Neural progenitor cell (in vitro differentiated cells): ENCODE measurements around the gene KANSL3. TPM values are rescaled to one million over a fixed set of nuclear protein-coding genes. Genes with fewer than 3 reads are reported as not detected.

ENCODE experiments used
- DNase-seq: peaks from one replicate; pipeline ENCODE4 v3.0.0-alpha.2; 2016; ENCODE audit warnings: low spot score
- H2AFZ ChIP-seq: fragments of 200-600 bp; sonication (generic); replicated peaks from 2 replicates; pipeline ENCODE4 v1.6.1; 2016; ENCODE audit warnings: antibody characterized with exemption
- H3F3A ChIP-seq: fragments of 200-600 bp; sonication (generic); 2 replicates; pipeline ENCODE4 v1.6.1; 2016; ENCODE audit warnings: antibody characterized with exemption, low read depth
- H3K27ac ChIP-seq: fragments of 200-600 bp; sonication (generic); 2 replicates; pipeline ENCODE4 v1.5.1; 2016; ENCODE audit warnings: mild to moderate bottlenecking
- H3K27me3 ChIP-seq: fragments of 200-600 bp; sonication (generic); 2 replicates; pipeline ENCODE4 v1.6.1; 2016; ENCODE audit warnings: mild to moderate bottlenecking, moderate library complexity
- H3K36me3 ChIP-seq: fragments of 200-600 bp; sonication (generic); 2 replicates; pipeline ENCODE4 v1.5.1; 2016
- H3K4me1 ChIP-seq: fragments of 200-600 bp; sonication (generic); 2 replicates; pipeline ENCODE4 v1.6.1; 2016; ENCODE audit warnings: mixed run types
- H3K4me2 ChIP-seq: fragments of 200-600 bp; sonication (generic); 2 replicates; pipeline ENCODE4 v1.6.1; 2016
- H3K4me3 ChIP-seq: fragments of 200-600 bp; sonication (generic); 2 replicates; pipeline ENCODE4 v1.5.1; 2016
- H3K79me2 ChIP-seq: fragments of 200-600 bp; sonication (generic); 2 replicates; pipeline ENCODE4 v1.6.1; 2016; ENCODE audit warnings: low read depth
- H3K9ac ChIP-seq: fragments of 200-600 bp; sonication (generic); 2 replicates; pipeline ENCODE4 v1.6.1; 2016
- H3K9me3 ChIP-seq: fragments of 200-600 bp; sonication (generic); 2 replicates; pipeline ENCODE4 v1.5.1; 2016; ENCODE audit warnings: low read depth
- H4K20me1 ChIP-seq: fragments of 200-600 bp; sonication (generic); 2 replicates; pipeline ENCODE4 v1.6.1; 2016; ENCODE audit warnings: low read depth
- H3K27ac Mint-ChIP-seq: 3 replicates; pipeline ENCODE4 v1.8.0; 2021; ENCODE audit warnings: mixed read lengths
- H3K27me3 Mint-ChIP-seq: 2 replicates; pipeline ENCODE4 v1.8.0; 2022; ENCODE audit warnings: low read depth, mild to moderate bottlenecking, inconsistent platforms, moderate library complexity, mixed read lengths; ENCODE audit not compliant: insufficient read depth
- H3K36me3 Mint-ChIP-seq: 3 replicates; pipeline ENCODE4 v1.8.0; 2021; ENCODE audit warnings: mixed read lengths
- H3K4me1 Mint-ChIP-seq: 3 replicates; pipeline ENCODE4 v1.8.0; 2021; ENCODE audit warnings: mixed read lengths
- H3K4me3 Mint-ChIP-seq: 3 replicates; pipeline ENCODE4 v1.8.0; 2021; ENCODE audit warnings: mild to moderate bottlenecking, moderate library complexity, mixed read lengths
- H3K9me3 Mint-ChIP-seq: 3 replicates; pipeline ENCODE4 v1.8.0; 2020; ENCODE audit warnings: mixed read lengths
- EZH2 ChIP-seq: fragments of 200-600 bp; sonication (generic); IDR thresholded peaks from 2 replicates; pipeline ENCODE4 v1.6.1; 2017; ENCODE audit warnings: antibody characterized with exemption, mild to moderate bottlenecking, moderate library complexity
- EZH2phosphoT487 ChIP-seq: fragments of 200-600 bp; sonication (generic); IDR thresholded peaks from 2 replicates; pipeline ENCODE4 v1.6.1; 2017; ENCODE audit warnings: antibody characterized with exemption
- total RNA-seq: library from RNA; depleted of rRNA; stranded (reverse); fragments of >200 nt; gene quantifications from 2 replicates; pipeline ENCODE4 v1.2.3, GENCODE V29; 2015; ENCODE audit warnings: low replicate concordance
- TF ChIP-seq, protein P1 (sequence below): fragments of 200-600 bp; sonication (generic); IDR thresholded peaks from 2 replicates; pipeline ENCODE4 v1.5.1; 2017; ENCODE audit warnings: antibody characterized with exemption, mild to moderate bottlenecking

KANSL3 gene
- total RNA-seq, 1 donor from 2014 or later, result 32.9 TPM

DNA sequence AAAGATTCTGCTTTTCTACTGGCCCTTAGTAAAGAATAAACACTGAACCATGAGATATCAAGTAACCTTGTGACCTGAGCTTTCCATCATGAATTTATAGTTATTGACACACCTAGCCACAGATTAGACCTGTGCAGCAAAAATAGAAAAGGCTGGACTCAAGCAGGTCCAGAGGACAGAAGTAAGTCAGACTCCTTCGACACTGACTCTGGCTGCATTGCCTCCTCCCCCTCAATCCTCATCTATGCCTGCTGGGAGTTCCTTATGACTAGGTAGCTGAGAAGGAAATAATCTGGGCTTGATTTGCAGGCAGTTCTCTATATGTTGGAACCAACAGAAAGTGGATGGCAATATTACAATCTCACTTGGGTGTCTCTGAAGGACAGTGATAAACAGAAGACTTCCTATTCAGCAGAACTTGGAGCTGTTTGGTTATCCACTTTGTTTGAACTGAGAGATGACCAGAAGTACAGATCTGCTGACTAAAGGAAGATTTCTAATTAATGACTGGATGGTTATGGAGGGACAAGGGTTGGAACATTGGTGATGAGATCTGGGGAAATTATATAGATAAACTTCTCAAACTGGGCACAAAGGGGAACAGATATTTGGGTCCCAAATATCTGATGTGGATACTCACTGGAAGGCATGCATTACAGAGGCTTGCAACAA is 62.2 kb downstream of the KANSL3 start:
- no peaks in the 10 kb centered on the region for H3K9me3 ChIP-seq
- Mint-ChIP-seq H3K4me1 (no peaks in the 10 kb centered on the region), H3K36me3 (no peaks in the 10 kb centered on the region)

GRCh38 chr2:96574364-96574763 is 63.7 kb downstream of the KANSL3 start:
- H3K4me1 Mint-ChIP-seq, result no peaks in the 10 kb centered on the region

More for the DNA sequence above, 62.2 kb downstream of the KANSL3 start:
- no peak for DNase-seq
- H3K9ac ChIP-seq, result no peak overlapping the region
- H3K4me3 Mint-ChIP-seq, result no peak overlapping the region
- H3K27ac Mint-ChIP-seq, result no peak overlapping the region
- no peak overlapping the region for H3K4me3 ChIP-seq
- no peak overlapping the region for H2AFZ ChIP-seq
- TF ChIP-seq, protein P1, sequence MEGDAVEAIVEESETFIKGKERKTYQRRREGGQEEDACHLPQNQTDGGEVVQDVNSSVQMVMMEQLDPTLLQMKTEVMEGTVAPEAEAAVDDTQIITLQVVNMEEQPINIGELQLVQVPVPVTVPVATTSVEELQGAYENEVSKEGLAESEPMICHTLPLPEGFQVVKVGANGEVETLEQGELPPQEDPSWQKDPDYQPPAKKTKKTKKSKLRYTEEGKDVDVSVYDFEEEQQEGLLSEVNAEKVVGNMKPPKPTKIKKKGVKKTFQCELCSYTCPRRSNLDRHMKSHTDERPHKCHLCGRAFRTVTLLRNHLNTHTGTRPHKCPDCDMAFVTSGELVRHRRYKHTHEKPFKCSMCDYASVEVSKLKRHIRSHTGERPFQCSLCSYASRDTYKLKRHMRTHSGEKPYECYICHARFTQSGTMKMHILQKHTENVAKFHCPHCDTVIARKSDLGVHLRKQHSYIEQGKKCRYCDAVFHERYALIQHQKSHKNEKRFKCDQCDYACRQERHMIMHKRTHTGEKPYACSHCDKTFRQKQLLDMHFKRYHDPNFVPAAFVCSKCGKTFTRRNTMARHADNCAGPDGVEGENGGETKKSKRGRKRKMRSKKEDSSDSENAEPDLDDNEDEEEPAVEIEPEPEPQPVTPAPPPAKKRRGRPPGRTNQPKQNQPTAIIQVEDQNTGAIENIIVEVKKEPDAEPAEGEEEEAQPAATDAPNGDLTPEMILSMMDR, result no peak
- TF ChIP-seq EZH2phosphoT487 (no peak), EZH2 (no peak)
- H3K27me3 ChIP-seq, result no peaks in the 10 kb centered on the region
- no peaks in the 10 kb centered on the region for H3K36me3 ChIP-seq
- peaks cover 6% of the 10 kb centered on the region for H3K27me3 Mint-ChIP-seq
- H3K79me2 ChIP-seq, result no peaks in the 10 kb centered on the region
- H4K20me1 ChIP-seq, result no peaks in the 10 kb centered on the region
- H3K9me3 Mint-ChIP-seq, result no peaks in the 10 kb centered on the region
- no peak overlapping the region for H3K4me2 ChIP-seq
- no peaks in the 10 kb centered on the region for H3F3A ChIP-seq
- no peak overlapping the region for H3K27ac ChIP-seq
- H3K4me1 ChIP-seq, result no peaks in the 10 kb centered on the region

DNA sequence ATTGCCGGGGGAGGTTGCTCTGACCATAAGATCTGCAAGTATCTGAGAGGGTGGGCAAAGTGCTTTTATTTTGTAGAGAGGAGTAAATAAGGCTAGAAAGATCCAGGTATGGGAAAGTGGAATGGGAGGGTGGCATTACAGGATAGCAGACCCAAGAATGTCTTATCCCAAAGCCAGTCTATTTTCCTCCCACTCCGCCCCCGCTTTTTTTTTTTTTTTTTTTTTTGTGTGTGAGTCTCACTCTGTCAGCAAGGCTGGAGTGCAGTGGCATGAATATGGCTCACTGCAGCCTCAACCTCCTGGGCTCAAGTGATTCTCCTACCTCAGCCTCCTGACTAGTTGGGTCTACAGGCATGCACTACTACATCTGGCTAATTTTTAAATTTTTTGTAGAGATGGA is 70.0 kb downstream of the KANSL3 start:
- Histone ChIP-seq H3K27ac (no peak overlapping the region), H3F3A (peaks cover 12% of the 10 kb centered on the region), H3K9me3 (no peaks in the 10 kb centered on the region), H3K4me2 (no peak overlapping the region), H3K4me3 (no peak overlapping the region), H3K27me3 (no peaks in the 10 kb centered on the region), H3K79me2 (no peaks in the 10 kb centered on the region), H3K36me3 (no peaks in the 10 kb centered on the region), H4K20me1 (no peaks in the 10 kb centered on the region), H3K9ac (no peak overlapping the region), H2AFZ (no peak overlapping the region), H3K4me1 (peaks cover 9% of the 10 kb centered on the region)
- Mint-ChIP-seq H3K27ac (no peak overlapping the region), H3K27me3 (peaks cover 2% of the 10 kb centered on the region), H3K9me3 (no peaks in the 10 kb centered on the region), H3K36me3 (no peaks in the 10 kb centered on the region), H3K4me1 (no peaks in the 10 kb centered on the region), H3K4me3 (no peak overlapping the region)
- TF ChIP-seq, protein P1, result no peak
- TF ChIP-seq EZH2phosphoT487 (no peak), EZH2 (no peak)
- DNase-seq, result no peak

More at GRCh38 chr2:96574364-96574763, 63.7 kb downstream of the KANSL3 start:
- Mint-ChIP-seq H3K27me3 (peaks cover 6% of the 10 kb centered on the region), H3K4me3 (no peak overlapping the region), H3K27ac (no peak overlapping the region), H3K9me3 (no peaks in the 10 kb centered on the region), H3K36me3 (no peaks in the 10 kb centered on the region)
- H3K36me3 ChIP-seq, result no peaks in the 10 kb centered on the region
- H3K27me3 ChIP-seq, result no peaks in the 10 kb centered on the region
- H3K27ac ChIP-seq, result no peak overlapping the region
- no peaks in the 10 kb centered on the region for H3K4me1 ChIP-seq
- H3K9ac ChIP-seq, result no peak overlapping the region
- H4K20me1 ChIP-seq, result no peaks in the 10 kb centered on the region
- H3K4me2 ChIP-seq, result no peak overlapping the region
- TF ChIP-seq, protein P1, result no peak
- TF ChIP-seq EZH2 (no peak), EZH2phosphoT487 (no peak)
- H3K4me3 ChIP-seq, result no peak overlapping the region
- no peaks in the 10 kb centered on the region for H3F3A ChIP-seq
- no peak for DNase-seq
- H3K9me3 ChIP-seq, result no peaks in the 10 kb centered on the region
- no peak overlapping the region for H2AFZ ChIP-seq
- no peaks in the 10 kb centered on the region for H3K79me2 ChIP-seq
